RWPE1 (cell line): ENCODE measurements around the gene PLCH1.

Experiments used
- CTCF ChIA-PET: fragments of 350-600 bp; sonication (Branson Sonifier 250); formaldehyde crosslinking; extraction: SDS; loops from one replicate; lab custom pipeline; 2021; lab: Yijun Ruan, JAX
- POLR2A ChIA-PET: fragments of 400-600 bp; formaldehyde crosslinking; extraction: SDS; loops from one replicate; lab custom pipeline; 2020; ENCODE audit warnings: antibody characterized with exemption; ENCODE audit not compliant: low non-redundant PET; lab: Yijun Ruan, JAX
- DNase-seq: peaks from one replicate; pipeline ENCODE4 v3.0.0; 2012; ENCODE audit warnings: low spot score
- H3K27ac ChIP-seq: fragments of 450-650 bp; 2 replicates; pipeline ENCODE4 v1.5.1; 2017
- TF ChIP-seq, protein P1 (sequence below): fragments of 450-650 bp; conservative IDR thresholded peaks from 2 replicates; pipeline ENCODE4 v1.5.1; 2017; ENCODE audit warnings: low read depth, mild to moderate bottlenecking

The PLCH1 gene

DNA sequence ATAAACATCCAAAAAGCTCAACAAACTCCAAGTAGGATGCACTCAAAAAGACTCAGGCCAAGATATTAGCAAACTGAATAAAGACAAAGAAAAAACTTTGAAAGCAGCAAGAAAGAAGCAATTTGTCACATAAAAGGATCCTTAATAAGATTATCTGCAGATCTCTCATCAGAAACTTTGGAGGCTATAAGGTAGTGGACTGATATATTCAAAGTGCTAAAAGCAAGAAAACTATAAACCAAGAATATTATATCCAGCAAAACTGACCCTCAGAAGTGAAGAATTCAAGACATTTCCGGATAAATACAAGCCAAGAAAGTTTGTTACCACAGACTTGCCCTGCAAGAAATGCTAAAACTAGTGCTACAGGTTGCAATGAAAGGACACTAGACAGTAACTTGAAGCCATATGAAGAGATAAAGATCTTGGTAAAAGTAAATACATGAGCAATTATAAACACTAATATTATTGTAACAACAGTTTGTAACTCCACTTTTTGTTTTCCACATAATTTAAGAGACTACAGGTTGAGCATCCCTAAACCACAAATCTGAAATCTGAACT is 37.6 kb upstream of the PLCH1 start:
- TF ChIP-seq, protein P1, sequence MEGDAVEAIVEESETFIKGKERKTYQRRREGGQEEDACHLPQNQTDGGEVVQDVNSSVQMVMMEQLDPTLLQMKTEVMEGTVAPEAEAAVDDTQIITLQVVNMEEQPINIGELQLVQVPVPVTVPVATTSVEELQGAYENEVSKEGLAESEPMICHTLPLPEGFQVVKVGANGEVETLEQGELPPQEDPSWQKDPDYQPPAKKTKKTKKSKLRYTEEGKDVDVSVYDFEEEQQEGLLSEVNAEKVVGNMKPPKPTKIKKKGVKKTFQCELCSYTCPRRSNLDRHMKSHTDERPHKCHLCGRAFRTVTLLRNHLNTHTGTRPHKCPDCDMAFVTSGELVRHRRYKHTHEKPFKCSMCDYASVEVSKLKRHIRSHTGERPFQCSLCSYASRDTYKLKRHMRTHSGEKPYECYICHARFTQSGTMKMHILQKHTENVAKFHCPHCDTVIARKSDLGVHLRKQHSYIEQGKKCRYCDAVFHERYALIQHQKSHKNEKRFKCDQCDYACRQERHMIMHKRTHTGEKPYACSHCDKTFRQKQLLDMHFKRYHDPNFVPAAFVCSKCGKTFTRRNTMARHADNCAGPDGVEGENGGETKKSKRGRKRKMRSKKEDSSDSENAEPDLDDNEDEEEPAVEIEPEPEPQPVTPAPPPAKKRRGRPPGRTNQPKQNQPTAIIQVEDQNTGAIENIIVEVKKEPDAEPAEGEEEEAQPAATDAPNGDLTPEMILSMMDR = no peak
- no peak overlapping the region for H3K27ac ChIP-seq
- DNase-seq = no peak
- ChIA-PET POLR2A (no interaction called here), CTCF (no interaction called here)

DNA sequence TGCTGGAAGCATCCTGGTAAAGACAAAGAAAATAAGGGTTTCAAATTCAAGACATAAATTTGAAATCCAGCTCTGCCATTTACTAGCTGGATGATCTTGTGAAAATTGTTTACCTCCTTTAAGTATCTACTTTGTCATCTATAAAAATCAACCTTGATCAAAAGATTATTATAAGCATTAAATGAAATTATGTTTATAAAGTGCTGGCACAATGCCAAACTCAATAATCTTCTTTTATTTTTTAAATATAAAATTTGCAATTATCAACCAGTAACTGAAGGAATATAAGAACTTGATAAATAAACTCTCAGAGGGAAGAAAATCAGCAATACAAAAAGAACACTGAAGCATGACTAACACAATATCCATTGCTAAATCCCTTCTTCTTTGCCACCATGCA is 35.4 kb upstream of the PLCH1 start:
- ChIA-PET POLR2A (no interaction called here), CTCF (no interaction called here)
- H3K27ac ChIP-seq = no peak overlapping the region
- TF ChIP-seq, protein P1 = no peak
- DNase-seq = no peak

DNA sequence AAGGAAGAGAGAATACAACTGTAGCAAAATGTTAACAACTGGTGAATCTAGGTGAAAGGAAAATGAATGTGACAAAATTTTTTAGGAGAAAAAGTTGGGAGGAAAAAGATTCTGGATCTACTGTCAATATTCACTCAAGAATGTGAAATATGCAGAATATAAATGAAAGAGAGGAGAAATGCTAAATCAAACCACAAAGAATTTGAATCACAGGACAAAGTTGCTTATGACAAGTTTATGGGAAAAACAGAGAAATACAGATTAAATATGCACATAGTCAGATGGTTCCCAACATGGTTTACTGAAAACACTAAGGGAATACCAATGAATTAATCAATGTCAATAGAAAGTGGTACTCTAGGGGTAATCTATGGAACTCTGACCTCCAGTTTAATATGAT is 33.6 kb upstream of the PLCH1 start:
- no peak overlapping the region for H3K27ac ChIP-seq
- TF ChIP-seq, protein P1 = no peak
- no peak for DNase-seq
- POLR2A ChIA-PET = no interaction called here
- CTCF ChIA-PET = no interaction called here

DNA sequence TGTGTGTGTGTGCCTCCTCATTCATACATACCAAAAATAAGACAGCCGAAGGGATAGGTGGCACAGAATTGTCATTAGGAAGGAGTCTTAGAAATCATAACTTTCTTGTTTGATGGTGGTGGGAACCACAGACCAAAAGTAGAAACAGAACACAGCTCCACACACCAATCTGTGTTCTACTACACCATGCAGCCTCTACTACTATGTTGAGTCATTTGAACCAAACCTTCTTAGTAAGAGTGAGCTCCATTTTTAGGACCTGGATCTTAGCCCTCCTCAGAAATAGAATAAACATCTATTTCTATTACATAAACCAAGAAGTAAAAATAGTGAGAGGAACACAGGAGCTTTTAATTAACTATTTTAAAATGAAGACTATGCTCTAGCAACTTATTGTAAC is 27.9 kb upstream of the PLCH1 start:
- H3K27ac ChIP-seq = no peak overlapping the region
- ChIA-PET CTCF (no interaction called here), POLR2A (interaction anchor here (0.7 kb wide), 1 partner anchor 499 kb away, joined by 3 read pairs; no protein-coding TSS in a partner anchor)
- TF ChIP-seq, protein P1 = no peak
- no peak for DNase-seq

DNA sequence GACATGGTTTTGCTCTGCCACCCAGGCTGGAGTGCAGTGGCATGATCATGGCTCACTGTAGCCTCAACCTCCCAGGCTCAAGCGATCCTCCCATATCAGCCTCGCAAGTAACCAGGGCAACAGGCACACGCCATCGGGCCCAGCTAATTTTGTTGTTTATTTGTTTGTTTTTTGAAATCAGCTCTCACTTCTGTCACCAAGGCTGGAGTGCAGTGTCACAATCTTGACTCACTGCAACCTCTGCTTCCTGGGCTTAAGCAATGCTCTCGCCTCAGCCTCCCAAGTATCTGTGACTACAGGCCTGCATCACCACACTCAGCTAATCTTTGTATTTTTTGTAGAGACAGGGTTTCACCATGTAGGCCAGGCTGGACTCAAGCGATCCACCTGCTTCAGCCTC is 26.3 kb upstream of the PLCH1 start:
- CTCF ChIA-PET = no interaction called here
- H3K27ac ChIP-seq = no peak overlapping the region
- no peak for DNase-seq
- POLR2A ChIA-PET = no interaction called here
- TF ChIP-seq, protein P1 = no peak

DNA sequence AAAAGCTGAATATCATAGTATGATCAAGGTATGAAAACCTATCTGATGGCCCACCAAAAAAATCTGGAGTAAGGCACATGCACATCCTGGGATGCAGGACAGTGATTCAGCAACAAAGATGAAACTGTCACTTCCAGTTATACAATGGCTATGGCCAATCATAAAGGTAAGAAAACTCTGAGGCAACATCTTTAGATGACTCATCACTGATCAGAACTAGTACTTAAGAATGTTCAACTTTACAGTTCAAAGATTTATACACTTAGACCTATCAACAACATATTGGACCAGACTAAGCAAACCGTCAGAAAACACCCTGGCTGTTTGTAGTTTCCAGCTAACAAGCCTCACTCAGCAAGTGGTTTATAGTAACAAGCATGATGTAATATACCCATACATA is 21.3 kb upstream of the PLCH1 start:
- POLR2A ChIA-PET = no interaction called here
- TF ChIP-seq, protein P1 = no peak
- peak; percentile 53 for DNase-seq
- CTCF ChIA-PET = interaction anchor here (0.6 kb wide), 1 partner anchor 91 kb away, joined by 3 read pairs; no protein-coding TSS in a partner anchor
- H3K27ac ChIP-seq = no peak overlapping the region
